HepG2 (cell line): ENCODE measurements around the gene MXRA7. TPM values are rescaled to one million over a fixed set of nuclear protein-coding genes. Genes with fewer than 3 reads are reported as not detected.

Experiments
- CC2D1A ChIP-seq: sonication (generic); formaldehyde crosslinking; IDR thresholded peaks from 2 replicates; pipeline ENCODE4 v1.8.1; 2023; ENCODE audit warnings: mild to moderate bottlenecking, missing genetic modification reagents
- CREM ChIP-seq, 2 experiments: sonication (generic) in 1 of 2; formaldehyde crosslinking in 1 of 2; IDR thresholded peaks; 2 replicates each; pipeline versions ENCODE4 v1.4.0 to v1.6.1; 2016 to 2020; ENCODE audit warnings: antibody characterized with exemption in 1 of 2, mild to moderate bottlenecking in 1 of 2, missing genetic modification reagents in 1 of 2
- ELF3 ChIP-seq: IDR thresholded peaks from 2 replicates; pipeline ENCODE4 v1.6.1; 2016; ENCODE audit warnings: missing genetic modification reagents, missing compliant biosample characterization
- FOXK1 ChIP-seq: sonication (generic); formaldehyde crosslinking; IDR thresholded peaks from 2 replicates; pipeline ENCODE4 v1.4.0; 2020; ENCODE audit warnings: low read depth, missing genetic modification reagents, borderline replicate concordance
- JDP2 ChIP-seq: sonication (generic); formaldehyde crosslinking; IDR thresholded peaks from 2 replicates; pipeline ENCODE4 v1.8.1; 2022; ENCODE audit warnings: missing genetic modification reagents, borderline replicate concordance
- KDM5B ChIP-seq: sonication (generic); formaldehyde crosslinking; IDR thresholded peaks from 2 replicates; pipeline ENCODE4 v1.4.0; 2020; ENCODE audit warnings: missing genetic modification reagents, mild to moderate bottlenecking, borderline replicate concordance
- MTA3 ChIP-seq: sonication (generic); formaldehyde crosslinking; IDR thresholded peaks from 2 replicates; pipeline ENCODE4 v1.4.0; 2020; ENCODE audit warnings: missing genetic modification reagents
- MYC ChIP-seq: sonication (generic); formaldehyde crosslinking; IDR thresholded peaks from 2 replicates; pipeline ENCODE4 v1.9.0; 2021; ENCODE audit warnings: missing genetic modification reagents, borderline replicate concordance
- RXRB ChIP-seq: IDR thresholded peaks from 2 replicates; pipeline ENCODE4 v1.6.1; 2016; ENCODE audit warnings: borderline replicate concordance, missing genetic modification reagents, missing compliant biosample characterization
- SOX6 ChIP-seq, 2 experiments: fragments of 450-650 bp in 1 of 2; sonication (generic) in 1 of 2; formaldehyde crosslinking in 1 of 2; IDR thresholded peaks; 2 replicates each; pipeline versions ENCODE4 v1.4.0 to v1.6.1; 2017 to 2020; ENCODE audit warnings: antibody characterized with exemption in 1 of 2, mild to moderate bottlenecking in 1 of 2, missing genetic modification reagents in 1 of 2
- SP5 ChIP-seq: IDR thresholded peaks from 2 replicates; pipeline ENCODE4 v1.6.1; 2016; ENCODE audit warnings: low read depth, borderline replicate concordance
- SSRP1 ChIP-seq: IDR thresholded peaks from 2 replicates; pipeline ENCODE4 v1.6.1; 2016; ENCODE audit warnings: control low read depth
- SYNCRIP ChIP-seq: fragments of 200-400 bp; formaldehyde crosslinking; IDR thresholded peaks from 2 replicates; pipeline ENCODE4 v1.6.1; 2018; ENCODE audit warnings: mild to moderate bottlenecking, low read depth, low read length; ENCODE audit not compliant: insufficient read depth
- TAF15 ChIP-seq: fragments of 200-400 bp; formaldehyde crosslinking; IDR thresholded peaks from one replicate; pipeline ENCODE4 v1.6.1; 2018; ENCODE audit warnings: mild to moderate bottlenecking, low read depth, low read length; ENCODE audit not compliant: poor library complexity, severe bottlenecking
- TP53 ChIP-seq: sonication (generic); formaldehyde crosslinking; conservative IDR thresholded peaks from 2 replicates; pipeline ENCODE4 v1.4.0; 2020; ENCODE audit warnings: missing genetic modification reagents
- ZNF33A ChIP-seq: sonication (generic); formaldehyde crosslinking; IDR thresholded peaks from 2 replicates; pipeline ENCODE4 v1.5.1; 2020; ENCODE audit warnings: missing genetic modification reagents, mild to moderate bottlenecking, moderate library complexity, borderline replicate concordance
- ZNF761 ChIP-seq: sonication (generic); formaldehyde crosslinking; conservative IDR thresholded peaks from 2 replicates; pipeline ENCODE4 v1.4.0; 2020; ENCODE audit warnings: mild to moderate bottlenecking, missing genetic modification reagents
- ZNF800 ChIP-seq: sonication (generic); formaldehyde crosslinking; IDR thresholded peaks from 2 replicates; pipeline ENCODE4 v1.4.0; 2020; ENCODE audit warnings: missing genetic modification reagents
- polyA plus RNA-seq, 8 experiments: library from polyadenylated mRNA; depleted of rRNA in 3 of 8; stranded (reverse) in 7 of 8; unstranded in 1 of 8; fragments of >200 nt; fragmentation: Illumina TruSeq in 4 of 8; extraction: Trizol in 4 of 8; gene quantifications; 2 replicates each; pipeline versions ENCODE4 v1.2.1 to v1.2.3, GENCODE V29; 2011 to 2016; ENCODE audit warnings: low read depth in 4 of 8, missing spikeins in 1 of 8, mixed read lengths in 1 of 8; ENCODE audit not compliant: insufficient read depth in 1 of 8
- total RNA-seq, 5 experiments: library from RNA; depleted of rRNA; stranded (reverse); fragments of >200 nt; fragmentation: Illumina TruSeq; extraction: Trizol; gene quantifications; 2 replicates each; pipeline ENCODE4 v1.2.3, GENCODE V29; 2016; ENCODE audit warnings: low read depth in 1 of 5
- TF ChIP-seq, protein P1 (sequence below): sonication (generic); formaldehyde crosslinking; conservative IDR thresholded peaks from 2 replicates; pipeline ENCODE4 v1.4.0; 2020; ENCODE audit warnings: missing genetic modification reagents
- TF ChIP-seq, protein P2 (sequence below): IDR thresholded peaks from 2 replicates; pipeline ENCODE4 v1.6.1; 2016
- TF ChIP-seq, protein P3 (sequence below): sonication (generic); formaldehyde crosslinking; IDR thresholded peaks from 2 replicates; pipeline ENCODE4 v1.8.1; 2022; ENCODE audit warnings: mild to moderate bottlenecking, missing genetic modification reagents
- TF ChIP-seq, protein P4 (sequence below): sonication (generic); formaldehyde crosslinking; IDR thresholded peaks from 2 replicates; pipeline ENCODE4 v1.5.0; 2020; ENCODE audit warnings: missing genetic modification reagents, mild to moderate bottlenecking, borderline replicate concordance

Gene MXRA7
- total and polyA plus RNA-seq, 2 of the 13 experiments (the other 11 are each of a cell fraction or from before 2014, with no cell fraction given), result 44.8 to 112 TPM

- TF ChIP-seq, protein P1, sequence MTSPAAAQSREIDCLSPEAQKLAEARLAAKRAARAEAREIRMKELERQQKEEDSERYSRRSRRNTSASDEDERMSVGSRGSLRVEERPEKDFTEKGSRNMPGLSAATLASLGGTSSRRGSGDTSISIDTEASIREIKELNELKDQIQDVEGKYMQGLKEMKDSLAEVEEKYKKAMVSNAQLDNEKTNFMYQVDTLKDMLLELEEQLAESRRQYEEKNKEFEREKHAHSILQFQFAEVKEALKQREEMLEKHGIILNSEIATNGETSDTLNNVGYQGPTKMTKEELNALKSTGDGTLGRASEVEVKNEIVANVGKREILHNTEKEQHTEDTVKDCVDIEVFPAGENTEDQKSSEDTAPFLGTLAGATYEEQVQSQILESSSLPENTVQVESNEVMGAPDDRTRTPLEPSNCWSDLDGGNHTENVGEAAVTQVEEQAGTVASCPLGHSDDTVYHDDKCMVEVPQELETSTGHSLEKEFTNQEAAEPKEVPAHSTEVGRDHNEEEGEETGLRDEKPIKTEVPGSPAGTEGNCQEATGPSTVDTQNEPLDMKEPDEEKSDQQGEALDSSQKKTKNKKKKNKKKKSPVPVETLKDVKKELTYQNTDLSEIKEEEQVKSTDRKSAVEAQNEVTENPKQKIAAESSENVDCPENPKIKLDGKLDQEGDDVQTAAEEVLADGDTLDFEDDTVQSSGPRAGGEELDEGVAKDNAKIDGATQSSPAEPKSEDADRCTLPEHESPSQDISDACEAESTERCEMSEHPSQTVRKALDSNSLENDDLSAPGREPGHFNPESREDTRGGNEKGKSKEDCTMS, result no peak
- no peak for TF ChIP-seq SOX6 (IDR thresholded peaks at IDR 0.05)
- peak; percentile 89 for TF ChIP-seq SOX6 (CRISPR knock-in tag; IDR thresholded peaks at IDR 0.05)
- no peak for TF ChIP-seq TP53 (CRISPR knock-in tag)
- TF ChIP-seq SYNCRIP, result no peak
- TF ChIP-seq SSRP1 (CRISPR knock-in tag), result 0 out of 2 replicates have a peak, but pooled peaks have one; percentile 84
- TF ChIP-seq, protein P2, sequence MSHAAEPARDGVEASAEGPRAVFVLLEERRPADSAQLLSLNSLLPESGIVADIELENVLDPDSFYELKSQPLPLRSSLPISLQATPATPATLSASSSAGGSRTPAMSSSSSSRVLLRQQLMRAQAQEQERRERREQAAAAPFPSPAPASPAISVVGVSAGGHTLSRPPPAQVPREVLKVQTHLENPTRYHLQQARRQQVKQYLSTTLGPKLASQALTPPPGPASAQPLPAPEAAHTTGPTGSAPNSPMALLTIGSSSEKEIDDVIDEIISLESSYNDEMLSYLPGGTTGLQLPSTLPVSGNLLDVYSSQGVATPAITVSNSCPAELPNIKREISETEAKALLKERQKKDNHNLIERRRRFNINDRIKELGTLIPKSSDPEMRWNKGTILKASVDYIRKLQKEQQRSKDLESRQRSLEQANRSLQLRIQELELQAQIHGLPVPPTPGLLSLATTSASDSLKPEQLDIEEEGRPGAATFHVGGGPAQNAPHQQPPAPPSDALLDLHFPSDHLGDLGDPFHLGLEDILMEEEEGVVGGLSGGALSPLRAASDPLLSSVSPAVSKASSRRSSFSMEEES (CRISPR knock-in tag), result no peak
- TF ChIP-seq MTA3 (CRISPR knock-in tag), result no peak
- TF ChIP-seq JDP2 (CRISPR knock-in tag), result no peak
- TF ChIP-seq, protein P3, sequence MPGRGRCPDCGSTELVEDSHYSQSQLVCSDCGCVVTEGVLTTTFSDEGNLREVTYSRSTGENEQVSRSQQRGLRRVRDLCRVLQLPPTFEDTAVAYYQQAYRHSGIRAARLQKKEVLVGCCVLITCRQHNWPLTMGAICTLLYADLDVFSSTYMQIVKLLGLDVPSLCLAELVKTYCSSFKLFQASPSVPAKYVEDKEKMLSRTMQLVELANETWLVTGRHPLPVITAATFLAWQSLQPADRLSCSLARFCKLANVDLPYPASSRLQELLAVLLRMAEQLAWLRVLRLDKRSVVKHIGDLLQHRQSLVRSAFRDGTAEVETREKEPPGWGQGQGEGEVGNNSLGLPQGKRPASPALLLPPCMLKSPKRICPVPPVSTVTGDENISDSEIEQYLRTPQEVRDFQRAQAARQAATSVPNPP (CRISPR knock-in tag), result no peak
- TF ChIP-seq CC2D1A (CRISPR knock-in tag), result 0 out of 2 replicates have a peak, but pooled peaks have one; percentile 61
- peak; percentile 47; the same call in 1 of the 2 replicates for TF ChIP-seq FOXK1 (CRISPR knock-in tag)
- TF ChIP-seq SP5 (CRISPR knock-in tag), result peak; percentile 91
- TF ChIP-seq MYC (CRISPR knock-in tag), result no peak
- peak; percentile 81 for TF ChIP-seq RXRB (CRISPR knock-in tag)
- TF ChIP-seq ZNF761 (CRISPR knock-in tag), result no peak
- TF ChIP-seq, protein P4, sequence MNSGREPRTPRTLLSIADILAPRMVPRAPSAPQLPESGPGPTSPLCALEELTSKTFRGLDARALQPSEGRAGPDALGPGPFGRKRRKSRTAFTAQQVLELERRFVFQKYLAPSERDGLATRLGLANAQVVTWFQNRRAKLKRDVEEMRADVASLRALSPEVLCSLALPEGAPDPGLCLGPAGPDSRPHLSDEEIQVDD (CRISPR knock-in tag), result no peak
- TF ChIP-seq CREM (IDR thresholded peaks at IDR 0.05), result no peak; the same call in 1 of the 2 replicates
- TF ChIP-seq CREM (CRISPR knock-in tag; IDR thresholded peaks at IDR 0.05), result no peak
- no peak; the same call in 1 of the 2 replicates for TF ChIP-seq KDM5B (CRISPR knock-in tag)
- TF ChIP-seq ELF3 (CRISPR knock-in tag), result peak; percentile 44
- no peak for TF ChIP-seq TAF15
- TF ChIP-seq ZNF33A, result no peak
- no peak for TF ChIP-seq ZNF800 (CRISPR knock-in tag)
Observed at GRCh38 chr17:76672270-76672851, 38.4 kb downstream of the MXRA7 start (continued).
